ENCODE results near the gene RAMP3.
"Not testable (repeated sequence)": the region's sequence is repeated elsewhere in the genome, so short reads cannot be mapped to it uniquely, and the experiment has no call there.

The RAMP3 gene

GRCh38 chr7:45198986-45199385 is 41.4 kb downstream of the RAMP3 start:
- no peak for DNase-seq

- DNase-seq: no peak
Observed at GRCh38 chr7:45199506-45199905, 41.9 kb downstream of the RAMP3 start.

GRCh38 chr7:45202625-45203024 is 45.0 kb downstream of the RAMP3 start:
- no peak for DNase-seq

GRCh38 chr7:45203036-45203435 is 45.4 kb downstream of the RAMP3 start:
- DNase-seq: no peak

- DNase-seq: no peak
Observed at GRCh38 chr7:45203459-45203858, 45.9 kb downstream of the RAMP3 start.

- DNase-seq: no peak
Observed at GRCh38 chr7:45203936-45204445, 46.4 kb downstream of the RAMP3 start.

GRCh38 chr7:45206266-45206665 is 48.7 kb downstream of the RAMP3 start:
- DNase-seq: not testable (repeated sequence)

GRCh38 chr7:45209909-45210308 is 52.3 kb downstream of the RAMP3 start:
- DNase-seq: not testable (repeated sequence)

GRCh38 chr7:45211066-45211465 is 53.5 kb downstream of the RAMP3 start:
- DNase-seq: no peak

- no peak for DNase-seq
Observed at GRCh38 chr7:45211958-45212357, 54.4 kb downstream of the RAMP3 start.

GRCh38 chr7:45212606-45213005 is 55.0 kb downstream of the RAMP3 start:
- no peak for DNase-seq

- peak; percentile 81 for DNase-seq
Observed at GRCh38 chr7:45215601-45216062, 58.0 kb downstream of the RAMP3 start.

- DNase-seq: no peak
Observed at GRCh38 chr7:45216181-45216580, 58.6 kb downstream of the RAMP3 start.

- no peak for DNase-seq
Observed at GRCh38 chr7:45216622-45217165, 59.1 kb downstream of the RAMP3 start.

GRCh38 chr7:45217358-45217757 is 59.8 kb downstream of the RAMP3 start:
- no peak for DNase-seq

- DNase-seq: no peak
Observed at GRCh38 chr7:45219130-45219529, 61.5 kb downstream of the RAMP3 start.

- DNase-seq: no peak
Observed at GRCh38 chr7:45219801-45220435, 62.3 kb downstream of the RAMP3 start.

- DNase-seq: no peak
Observed at GRCh38 chr7:45220846-45221618, 63.4 kb downstream of the RAMP3 start.

GRCh38 chr7:45221896-45222604 is 64.5 kb downstream of the RAMP3 start:
- no peak for DNase-seq

GRCh38 chr7:45223078-45223477 is 65.5 kb downstream of the RAMP3 start:
- DNase-seq: no peak

- no peak for DNase-seq
Observed at GRCh38 chr7:45223728-45224630, 66.4 kb downstream of the RAMP3 start.

- DNase-seq: no peak
Observed at GRCh38 chr7:45224832-45225231, 67.2 kb downstream of the RAMP3 start.

Data from NCI-H2171 (cell line).